Measurements from ENCODE around the gene ATG13.

GRCh38 chr11:46662366-46662765, 45.0 kb downstream of the ATG13 start:
- TF ChIP-seq CTCF (IDR thresholded peaks at IDR 0.05; ENCODE audit: low read length) = no peak
- TF ChIP-seq EZH2 (optimal IDR thresholded peaks at IDR 0.05; ENCODE audit: low read depth, low read length) = no peak
- no peak for TF ChIP-seq EZH2phosphoT487 (IDR thresholded peaks at IDR 0.05; ENCODE audit: low read length)

All from MM.1S (cell line).